GM18951 (cell line): ENCODE data around the gene PCDHGB2.
"Not testable (repeated sequence)": the region's sequence is repeated elsewhere in the genome, so short reads cannot be mapped to it uniquely, and the experiment has no call there.

Experiments
- POLR2A ChIP-seq: IDR thresholded peaks from 4 replicates; pipeline ENCODE4 v1.6.1; 2011; ENCODE audit warnings: mild to moderate bottlenecking; ENCODE audit not compliant: insufficient read length, insufficient read depth; ENCODE audit errors: extremely low read depth
- in situ Hi-C: fragments of 300-500 bp; cut with MboI; formaldehyde crosslinking; loops from one replicate; pipeline ENCODE4 v1.12.0; 2022; ENCODE audit warnings: low sequenced_read_pairs, mixed read lengths, inconsistent platforms; ENCODE audit not compliant: unreplicated experiment

PCDHGB2 gene

DNA sequence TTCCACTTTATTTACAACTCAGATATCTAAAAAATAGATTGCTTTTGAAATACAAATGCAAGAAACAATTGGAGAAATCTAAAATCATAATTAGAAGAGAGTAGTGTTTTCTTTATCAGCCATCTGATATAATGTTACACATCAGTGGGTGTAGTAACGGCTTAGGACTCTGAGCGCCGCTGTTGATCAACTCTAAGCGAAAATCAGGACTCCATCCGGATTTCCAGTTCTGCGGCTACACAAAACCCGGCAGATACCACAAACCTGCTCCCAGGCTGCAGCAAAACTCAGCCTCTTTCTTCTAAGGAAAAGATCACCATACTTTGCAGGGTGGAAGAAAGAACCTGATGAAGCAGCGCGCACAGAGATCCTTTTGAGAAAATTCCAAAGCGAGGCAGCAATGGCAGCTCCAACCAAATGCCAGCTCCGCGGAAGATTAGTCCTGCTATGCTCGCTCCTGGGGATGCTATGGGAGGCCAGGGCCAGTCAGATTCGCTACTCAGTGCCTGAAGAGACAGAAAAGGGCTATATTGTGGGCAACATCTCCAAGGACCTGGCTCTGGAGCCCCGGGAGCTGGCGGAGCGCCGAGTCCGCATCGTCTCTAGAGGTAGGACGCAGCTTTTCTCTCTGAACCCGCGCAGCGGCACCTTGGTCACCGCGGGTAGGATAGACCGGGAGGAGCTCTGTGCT is 42.9 kb downstream of the PCDHGB2 start, which contains the start of gene PCDHGA9:
TSS of gene PCDHGA9 (plus strand) at position 226 of the 691 bp plus-strand sequence. CDS start at position 401, 175 bp downstream.
- TF ChIP-seq POLR2A = no peak
- in situ Hi-C loops = no loop called here

DNA sequence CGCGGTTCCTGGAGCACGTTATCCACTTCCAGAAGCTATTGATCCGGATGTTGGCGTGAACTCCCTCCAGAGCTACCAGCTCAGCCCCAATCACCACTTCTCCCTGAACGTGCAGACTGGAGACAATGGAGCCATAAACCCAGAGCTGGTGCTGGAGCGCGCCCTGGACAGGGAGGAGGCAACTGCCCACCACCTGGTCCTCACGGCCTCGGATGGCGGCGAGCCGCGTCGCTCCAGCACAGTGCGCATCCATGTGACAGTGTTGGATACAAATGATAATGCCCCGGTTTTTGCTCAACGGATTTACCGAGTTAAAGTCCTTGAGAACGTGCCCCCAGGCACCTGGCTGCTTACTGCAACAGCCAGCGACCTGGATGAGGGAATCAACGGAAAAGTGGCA is 43.6 kb downstream of the PCDHGB2 start:
- no peak for TF ChIP-seq POLR2A
- in situ Hi-C loops = no loop called here

DNA sequence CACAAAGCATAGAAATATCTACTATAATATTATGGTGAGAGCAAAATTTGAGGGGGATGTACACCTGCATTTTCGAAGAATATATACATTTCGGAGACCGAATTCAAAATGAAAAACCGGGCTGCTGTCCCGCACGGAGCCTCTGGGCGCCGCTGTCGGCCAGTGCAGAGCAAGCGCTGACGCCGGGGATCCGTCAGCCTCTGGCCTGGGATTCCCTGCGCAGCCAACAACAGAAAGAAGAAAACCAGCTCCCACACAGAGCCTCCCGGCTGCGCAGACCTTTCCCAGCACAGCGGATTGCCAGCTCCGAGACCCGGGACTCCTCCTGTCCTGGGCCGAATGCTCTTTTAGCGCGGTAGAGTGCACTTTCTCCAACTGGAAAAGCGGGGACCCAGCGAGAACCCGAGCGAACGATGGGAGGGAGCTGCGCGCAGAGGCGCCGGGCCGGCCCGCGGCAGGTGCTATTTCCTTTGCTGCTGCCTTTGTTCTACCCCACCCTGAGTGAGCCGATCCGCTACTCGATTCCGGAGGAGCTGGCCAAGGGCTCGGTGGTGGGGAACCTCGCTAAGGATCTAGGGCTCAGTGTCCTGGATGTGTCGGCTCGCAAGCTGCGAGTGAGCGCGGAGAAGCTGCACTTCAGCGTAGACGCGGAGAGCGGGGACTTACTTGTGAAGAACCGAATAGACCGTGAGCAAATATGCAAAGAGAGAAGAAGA is 48.2 kb downstream of the PCDHGB2 start, which contains the start of gene PCDHGB6:
TSS of gene PCDHGB6 (plus strand) at position 232 of the 716 bp plus-strand sequence. CDS start at position 414, 182 bp downstream.
- in situ Hi-C loops = not testable (repeated sequence)

DNA sequence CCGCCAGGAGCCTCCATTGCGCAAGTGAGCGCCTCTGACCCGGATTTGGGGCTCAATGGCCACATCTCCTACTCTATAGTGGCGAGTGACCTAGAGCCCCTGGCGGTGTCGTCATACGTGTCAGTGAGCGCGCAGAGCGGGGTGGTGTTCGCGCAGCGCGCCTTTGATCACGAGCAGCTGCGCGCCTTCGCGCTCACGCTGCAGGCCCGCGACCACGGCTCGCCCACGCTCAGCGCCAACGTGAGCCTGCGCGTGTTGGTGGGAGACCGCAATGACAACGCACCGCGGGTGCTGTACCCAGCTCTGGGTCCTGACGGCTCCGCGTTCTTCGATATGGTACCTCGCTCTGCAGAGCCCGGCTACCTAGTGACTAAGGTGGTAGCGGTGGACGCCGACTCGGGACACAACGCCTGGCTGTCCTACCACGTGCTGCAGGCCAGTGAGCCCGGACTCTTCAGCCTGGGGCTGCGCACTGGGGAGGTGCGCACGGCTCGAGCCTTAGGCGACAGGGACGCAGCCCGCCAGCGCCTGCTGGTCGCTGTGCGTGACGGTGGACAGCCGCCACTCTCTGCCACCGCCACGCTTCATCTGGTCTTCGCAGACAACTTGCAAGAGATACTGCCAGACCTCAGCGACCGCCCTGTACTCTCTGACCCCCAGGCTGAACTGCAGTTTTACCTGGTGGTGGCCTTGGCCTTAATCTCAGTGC is 50.0 kb downstream of the PCDHGB2 start:
- in situ Hi-C loops = no loop called here
- no peak for TF ChIP-seq POLR2A

DNA sequence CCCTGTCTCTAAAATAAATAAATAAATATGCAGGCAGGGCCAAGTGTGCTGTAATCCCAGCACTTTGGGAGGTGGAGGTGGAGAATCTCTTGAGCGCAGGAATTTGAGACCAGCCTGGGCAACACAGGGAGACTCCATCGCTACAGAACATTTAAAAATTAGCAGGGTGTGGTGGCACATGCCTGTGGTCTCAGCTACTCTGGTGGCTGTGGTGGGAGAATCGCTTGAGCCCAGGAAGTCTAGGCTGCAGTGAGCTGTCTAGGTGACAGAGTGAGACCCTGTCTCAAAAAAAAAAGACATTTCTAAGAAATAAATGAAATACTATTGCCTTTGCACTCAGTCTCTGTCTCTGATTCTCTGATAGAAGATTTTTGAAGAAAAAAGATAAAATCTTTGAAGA is 51.8 kb downstream of the PCDHGB2 start:
- no peak for TF ChIP-seq POLR2A
- in situ Hi-C loops = no loop called here
